Endothelial cell of umbilical vein (primary cell): Measurements from ENCODE around the gene TNFRSF8. TPM values are rescaled to one million over a fixed set of nuclear protein-coding genes. Genes with fewer than 3 reads are reported as not detected.

Experiments used
- BruUV-seq: library from RNA; stranded (reverse); fragments of 400-500 nt; replicated peaks from 2 replicates; lab custom pipeline; 2021; lab: Mats Ljungman, UMichigan
- CTCF ChIA-PET: fragments of 300-600, 350-600 bp; sonication (Branson Sonifier 250); formaldehyde crosslinking; loops from one replicate; lab custom pipeline; 2021; ENCODE audit warnings: antibody characterized with exemption, inconsistent platforms; lab: Charles Lee
- POLR2A ChIA-PET: fragments of 300-600, 350-600 bp; sonication (Branson Sonifier 250); formaldehyde crosslinking; loops from one replicate; lab custom pipeline; 2021; ENCODE audit warnings: antibody characterized with exemption, inconsistent platforms; lab: Charles Lee
- DNase-seq: peaks from one replicate; pipeline ENCODE4 v3.0.0-alpha.2; 2011; ENCODE audit warnings: low read depth, low spot score
- FAIRE-seq: peaks from 2 replicates; lab custom pipeline; 2011; peaks lifted over from hg19 to GRCh38; lab: Jason Lieb, UNC
- H2AFZ ChIP-seq: 2 replicates; pipeline ENCODE4 v1.6.0; 2012; ENCODE audit warnings: low read depth, low read length, control low read depth, inconsistent platforms
- H3K27ac ChIP-seq: 2 replicates; pipeline ENCODE4 v1.5.1; 2011; ENCODE audit warnings: low read depth, mild to moderate bottlenecking, control low read depth, low read length, moderate library complexity; ENCODE audit not compliant: insufficient read depth
- H3K27me3 ChIP-seq, 2 experiments: 2 replicates each; pipeline versions ENCODE4 v1.6.0 to v1.6.1; 2011; ENCODE audit warnings: low read length in 2 of 2, mixed read lengths in 1 of 2; ENCODE audit not compliant: control insufficient read depth in 2 of 2, insufficient read depth in 2 of 2
- H3K36me3 ChIP-seq, 2 experiments: 2 replicates in 1 of 2; 3 replicates in 1 of 2; pipeline ENCODE4 v1.5.1; 2011; ENCODE audit warnings: low read length in 2 of 2, mild to moderate bottlenecking in 1 of 2, moderate library complexity in 1 of 2; ENCODE audit not compliant: control insufficient read depth in 2 of 2, insufficient read depth in 2 of 2; ENCODE audit errors: extremely low read depth in 1 of 2
- H3K4me1 ChIP-seq: 3 replicates; pipeline ENCODE4 v1.5.1; 2011; ENCODE audit warnings: mild to moderate bottlenecking, low read length; ENCODE audit not compliant: control insufficient read depth, insufficient read depth; ENCODE audit errors: extremely low read depth
- H3K4me2 ChIP-seq: 2 replicates; pipeline ENCODE4 v1.6.1; 2011; ENCODE audit warnings: low read length, control low read depth, mixed read lengths; ENCODE audit not compliant: insufficient read depth
- H3K4me3 ChIP-seq, 3 experiments: fragments of 200-600 bp in 1 of 3; sonication (generic), shearing (Covaris generic) in 1 of 3; replicated peaks in 1 of 3; 2 replicates each; pipeline ENCODE4 v1.5.1; 2011 to 2016; ENCODE audit warnings: control low read depth in 3 of 3, low read length in 3 of 3, mild to moderate bottlenecking in 2 of 3, inconsistent platforms in 1 of 3, low read depth in 1 of 3, moderate library complexity in 1 of 3; ENCODE audit not compliant: insufficient read depth in 1 of 3
- H3K79me2 ChIP-seq: 2 replicates; pipeline ENCODE4 v1.6.0; 2012; ENCODE audit warnings: low read length, inconsistent platforms; ENCODE audit not compliant: control insufficient read depth, insufficient read depth
- H3K9ac ChIP-seq: replicated peaks from 2 replicates; pipeline ENCODE3; 2011; ENCODE audit warnings: low read length, control low read depth; ENCODE audit not compliant: insufficient read depth; ENCODE audit errors: extremely low read depth
- H3K9me1 ChIP-seq: replicated peaks from 3 replicates; pipeline ENCODE4 v1.6.0; 2011; ENCODE audit warnings: mild to moderate bottlenecking, low read length; ENCODE audit not compliant: control insufficient read depth, insufficient read depth; ENCODE audit errors: extremely low read depth
- H3K9me3 ChIP-seq: replicated peaks from 2 replicates; pipeline ENCODE4 v1.5.1; 2012; ENCODE audit warnings: low read length, inconsistent platforms; ENCODE audit not compliant: control insufficient read depth, insufficient read depth
- H4K20me1 ChIP-seq: replicated peaks from 2 replicates; pipeline ENCODE3; 2011; ENCODE audit warnings: mild to moderate bottlenecking, low read length; ENCODE audit not compliant: control insufficient read depth, insufficient read depth; ENCODE audit errors: extremely low read depth
- CTCF ChIP-seq, 2 donors: IDR thresholded peaks; 1 replicate in 1 of 2; 2 replicates in 1 of 2; pipeline ENCODE4 v1.5.1; 2011; ENCODE audit warnings: low read length in 2 of 2, mild to moderate bottlenecking in 2 of 2, moderate library complexity in 2 of 2, control low read depth in 1 of 2, inconsistent platforms in 1 of 2, low read depth in 1 of 2; ENCODE audit not compliant: insufficient read depth in 1 of 2; ENCODE audit errors: extremely low read depth in 1 of 2
- EZH2 ChIP-seq: IDR thresholded peaks from 2 replicates; pipeline ENCODE4 v1.6.1; 2012; ENCODE audit warnings: borderline replicate concordance, low read depth, mild to moderate bottlenecking, moderate library complexity, low read length, inconsistent platforms; ENCODE audit not compliant: severe bottlenecking
- FOS ChIP-seq: IDR thresholded peaks from 2 replicates; pipeline ENCODE4 v1.6.1; 2011; ENCODE audit warnings: mild to moderate bottlenecking, low read length, moderate library complexity, borderline replicate concordance; ENCODE audit not compliant: insufficient read depth
- GATA2 ChIP-seq: IDR thresholded peaks from 2 replicates; pipeline ENCODE4 v1.7.0; 2011; ENCODE audit warnings: low read depth, mild to moderate bottlenecking, moderate library complexity, mixed read lengths, low read length; ENCODE audit not compliant: insufficient read length, insufficient read depth
- JUN ChIP-seq: IDR thresholded peaks from 2 replicates; pipeline ENCODE4 v1.6.1; 2011; ENCODE audit warnings: borderline replicate concordance, low read depth; ENCODE audit not compliant: insufficient read length, insufficient read depth
- MAX ChIP-seq: IDR thresholded peaks from 2 replicates; pipeline ENCODE4 v1.6.1; 2011; ENCODE audit not compliant: insufficient read depth, insufficient read length
- MYC ChIP-seq: IDR thresholded peaks from one replicate; pipeline ENCODE4 v1.6.1; 2011; ENCODE audit warnings: mild to moderate bottlenecking, low read depth, low read length
- POLR2A ChIP-seq: IDR thresholded peaks from 2 replicates; pipeline ENCODE4 v1.6.1; 2012; ENCODE audit warnings: low read depth, mild to moderate bottlenecking, control low read depth, low read length
- POLR2AphosphoS5 ChIP-seq: IDR thresholded peaks from 2 replicates; pipeline ENCODE4 v1.6.1; 2012; ENCODE audit warnings: low read depth, mild to moderate bottlenecking, control low read depth, low read length, moderate library complexity; ENCODE audit not compliant: insufficient read depth
- dilution Hi-C: fragments of 300-500 bp; cut with MboI; formaldehyde crosslinking; loops from one replicate; pipeline ENCODE4 v1.15.0; 2019; ENCODE audit warnings: low sequenced_read_pairs; ENCODE audit not compliant: extremely low pct_ligation_motif_present
- intact Hi-C: fragments of 100-400 bp; cut with micrococcal nuclease; formaldehyde crosslinking; loops from one replicate; pipeline ENCODE4 v1.10.0; 2022
- polyA plus RNA-seq, 4 experiments: library from polyadenylated mRNA; depleted of rRNA in 3 of 4; stranded (reverse) in 3 of 4; unstranded in 1 of 4; fragments of >200 nt; gene quantifications; 2 replicates each; pipeline versions ENCODE4 v1.2.1 to v1.2.3, GENCODE V29; 2011 to 2012; ENCODE audit warnings: missing spikeins in 1 of 4
- total RNA-seq: library from RNA; stranded (reverse); gene quantifications from 2 replicates; pipeline ENCODE4 v1.2.3, GENCODE V29; 2021

Gene TNFRSF8
- total and polyA plus RNA-seq, 2 donors (not counting 3 experiments of a cell fraction or from before 2014, with no cell fraction given): 0.47 TPM; not detected in 1

GRCh38 chr1:12135612-12136011 is 72.5 kb downstream of the TNFRSF8 start:
- no TSS peak for BruUV-seq
- CTCF ChIA-PET: interaction anchor here (1.0 to 7.2 kb wide), 2 partner anchors 10 to 73 kb away, joined by 3 to 48 read pairs; no protein-coding TSS in a partner anchor

More at GRCh38 chr1:12135612-12136011, 72.5 kb downstream of the TNFRSF8 start:
- Histone ChIP-seq H3K9me1 (no peaks in the 10 kb centered on the region), H3K4me2 (no peak overlapping the region), H3K36me3 (no peaks in the 10 kb centered on the region), H3K9ac (no peak overlapping the region), H3K9me3 (no peaks in the 10 kb centered on the region), H3K27ac (no peak overlapping the region), H3K4me3 (no peak overlapping the region), H3K79me2 (no peaks in the 10 kb centered on the region), H3K27me3 (no peaks in the 10 kb centered on the region), H4K20me1 (no peaks in the 10 kb centered on the region), H2AFZ (no peak overlapping the region), H3K4me1 (peaks cover 8% of the 10 kb centered on the region)
- intact Hi-C loops (no loop called here), dilution Hi-C loops (no loop called here)
- no peak for DNase-seq
- POLR2A ChIA-PET: interaction anchor here (1.2 kb wide), 1 partner anchor 26 kb away, joined by 5 read pairs; no protein-coding TSS in a partner anchor
- no peak for TF ChIP-seq MYC
- TF ChIP-seq MAX: no peak
- TF ChIP-seq FOS: no peak
- no peak for TF ChIP-seq JUN
- no peak for TF ChIP-seq POLR2A
- no peak for TF ChIP-seq POLR2AphosphoS5
- no peak for TF ChIP-seq CTCF (IDR thresholded peaks at IDR 0.05; ENCODE audit: extremely low read depth in 1 of 2, insufficient read depth in 1 of 2, low read depth in 1 of 2, low read length in 2 of 2)
- TF ChIP-seq EZH2: no peak
- no peak for TF ChIP-seq GATA2
- no peak for FAIRE-seq
